Measurements from ENCODE around the gene ABCF2. TPM values are rescaled to one million over a fixed set of nuclear protein-coding genes. Genes with fewer than 3 reads are reported as not detected.

Gene ABCF2
- total and polyA plus RNA-seq, 2 of the 13 experiments (the other 11 are each of a cell fraction or from before 2014, with no cell fraction given) = 16.3 to 42.5 TPM

- no TSS peak for BruUV-seq (replicated peaks)
- in situ Hi-C loops (cut with HindIII; ENCODE audit: extremely low pct_ligation_motif_present, low pct_unique_long_range_greater_than_20kb) = no loop called here
- ATAC-seq = no peak; the same call in 2 of the 3 replicates
- no peak for TF ChIP-seq ZNF329 (CRISPR knock-in tag; IDR thresholded peaks at IDR 0.05; ENCODE audit: low read depth)
- TF ChIP-seq MLX (CRISPR knock-in tag; IDR thresholded peaks at IDR 0.05) = no peak
- no peak for TF ChIP-seq FOSL2 (CRISPR knock-in tag; IDR thresholded peaks at IDR 0.05)
- no peak for TF ChIP-seq SIN3A (IDR thresholded peaks at IDR 0.05; ENCODE audit: borderline replicate concordance, low read depth, low read length)
- no peak for TF ChIP-seq ZNF451 (CRISPR knock-in tag; IDR thresholded peaks at IDR 0.05)
- TF ChIP-seq JARID2 (CRISPR knock-in tag; IDR thresholded peaks at IDR 0.05; ENCODE audit: insufficient replicate concordance) = no peak
- no peak for TF ChIP-seq DZIP1 (CRISPR knock-in tag; IDR thresholded peaks at IDR 0.05)
- no peak for TF ChIP-seq RAD21 (CRISPR knock-in tag; IDR thresholded peaks at IDR 0.05)
- no peak for TF ChIP-seq POLR2G (IDR thresholded peaks at IDR 0.05; ENCODE audit: low read depth, low read length)
- no peak for TF ChIP-seq RBFOX2 (IDR thresholded peaks at IDR 0.05; ENCODE audit: low read depth, low read length)
- TF ChIP-seq ZMYM2 (CRISPR knock-in tag; IDR thresholded peaks at IDR 0.05) = no peak
- TF ChIP-seq JUND (CRISPR knock-in tag; IDR thresholded peaks at IDR 0.05) = no peak
- TF ChIP-seq ZNF180 (CRISPR knock-in tag; IDR thresholded peaks at IDR 0.05; ENCODE audit: borderline replicate concordance, low read depth) = no peak
- no peak for TF ChIP-seq ZNF883 (CRISPR knock-in tag; IDR thresholded peaks at IDR 0.05; ENCODE audit: not compliant biosample characterization)
- no peak for TF ChIP-seq CEBPG (CRISPR knock-in tag; IDR thresholded peaks at IDR 0.05)
- no peak for TF ChIP-seq FUBP1 (CRISPR knock-in tag; IDR thresholded peaks at IDR 0.05; ENCODE audit: borderline replicate concordance)
- Histone ChIP-seq H3K27ac (ENCODE audit: extremely low read length, insufficient read depth, low read length) (no peak overlapping the region), H3K4me3 (replicated peaks in 1 of 3; ENCODE audit: insufficient read depth in 1 of 3, low read depth in 2 of 3, low read length in 3 of 3) (no peak overlapping the region), H4K20me1 (ENCODE audit: insufficient read depth, low read length) (no peaks in the 10 kb centered on the region; the same call in 1 of the 2 replicates), H3K36me3 (replicated peaks in 1 of 2; ENCODE audit: control insufficient read depth in 1 of 2, insufficient read depth in 2 of 2, low read length in 2 of 2) (no peaks in the 10 kb centered on the region; a peak in 1 of 5 replicates), H3K9ac (ENCODE audit: insufficient read depth, low read depth, low read length) (no peak overlapping the region), H3K9me3 (ENCODE audit: low read length) (no peaks in the 10 kb centered on the region), H3K4me1 (ENCODE audit: insufficient read depth, low read length) (peaks cover 62% of the 10 kb centered on the region), H3K79me2 (ENCODE audit: insufficient read depth, low read length) (no peaks in the 10 kb centered on the region), H2AFZ (ENCODE audit: low read length) (no peak overlapping the region), H3K4me2 (ENCODE audit: low read depth, low read length) (0 out of 2 replicates have a peak overlapping the region, but pooled peaks have one; percentile 5), H3K27me3 (ENCODE audit: control insufficient read depth in 1 of 2, insufficient read depth in 2 of 2, low read length in 2 of 2) (peaks cover 7 to 36% of the 10 kb centered on the region in 2 experiments; a peak in 3 of 5 replicates)
- intact Hi-C loops (cut with micrococcal nuclease; ENCODE audit: unreplicated experiment) = loop anchor here (2.0 to 10.0 kb wide), 2 partner anchors 53 to 159 kb away; partner anchors contain the start of genes AGAP3, FASTK and TMUB1
- CTCF ChIA-PET (ENCODE audit: low intra/inter-chr PET ratio, low total read pairs) = interaction anchor here (1.3 to 2.6 kb wide), 2 partner anchors 53 to 60 kb away, joined by 6 to 18 read pairs; no protein-coding TSS in a partner anchor
- POLR2A ChIA-PET = interaction anchor here (1.9 kb wide), 1 partner anchor 11 kb away, joined by 8 read pairs; the partner anchor contains the start of gene CHPF2
- no peak for DNase-seq (ENCODE audit: low spot score)
- WGBS (ENCODE audit: low lambda C conversion rate) = 52% methylated on average over 17 of the region's 17 CpGs
- FAIRE-seq = no peak
Measured at GRCh38 chr7:151243408-151244195, 16.6 kb upstream of the ABCF2 start.
